Adrenal gland (tissue), 5 donors: ENCODE results near the gene NUP42.

Source experiments
- CTCF ChIP-seq, 6 experiments: fragments of 450-650 bp in 4 of 6; fragments of 200-600 bp in 2 of 6; sonication (generic) in 1 of 6; IDR thresholded peaks; 1 replicate in 5 of 6; 2 replicates in 1 of 6; pipeline versions ENCODE4 v1.5.1 to v1.8.0; 2016 to 2021; ENCODE audit warnings: antibody characterized with exemption in 6 of 6, mild to moderate bottlenecking in 2 of 6, moderate library complexity in 1 of 6
- POLR2A ChIP-seq, 2 donors: fragments of 450-650 bp; IDR thresholded peaks; one replicate each; pipeline ENCODE4 v1.6.1; 2017; ENCODE audit warnings: antibody characterized with exemption in 2 of 2, mild to moderate bottlenecking in 2 of 2, moderate library complexity in 1 of 2
- donor health status: DM: no; HTN: no; CAD: no.

- TF ChIP-seq CTCF (IDR thresholded peaks at IDR 0.05) (no peak), POLR2A (IDR thresholded peaks at IDR 0.05) (no peak)
Observed at GRCh38 chr7:23208316-23208715, 26.5 kb downstream of the NUP42 start.
